T-helper 1 cell (primary cell): ENCODE data around the gene TPD52L2.
"Not testable (repeated sequence)": the region's sequence is repeated elsewhere in the genome, so short reads cannot be mapped to it uniquely, and the experiment has no call there.

ENCODE experiments used
- DNase-seq, 5 donors: peaks; one replicate each; pipeline ENCODE4 v3.0.0-alpha.2; 2012 to 2020

The TPD52L2 gene

DNA sequence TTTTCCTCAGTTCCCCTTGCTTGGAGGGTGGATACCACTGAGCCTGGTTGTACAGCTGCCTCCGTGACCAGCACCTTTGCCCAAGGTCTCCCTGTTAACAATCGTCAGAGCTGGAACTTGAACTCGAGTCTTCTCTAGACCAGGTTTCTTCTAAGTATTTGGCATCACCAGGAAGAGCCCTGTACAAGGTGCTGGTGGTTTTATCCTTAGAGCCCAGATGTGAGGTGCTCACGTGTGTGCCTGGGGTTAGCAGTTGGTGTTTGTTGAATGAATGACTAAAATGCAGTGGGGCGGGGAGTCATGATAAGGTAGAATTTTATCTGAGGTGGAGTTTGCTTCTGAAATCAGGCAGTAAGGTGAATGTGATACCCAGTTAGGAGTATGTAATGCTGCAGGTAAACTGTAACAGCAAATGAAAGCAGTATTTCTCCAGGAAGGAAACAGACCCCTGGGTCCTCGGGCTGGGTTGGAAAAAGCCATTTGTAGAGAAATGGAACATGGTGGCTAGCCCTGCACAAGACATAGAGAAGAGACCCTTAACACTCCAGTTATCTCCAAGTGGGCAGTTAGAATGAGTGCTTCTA, 33.0 kb downstream of the TPD52L2 start:
- no peak for DNase-seq

DNA sequence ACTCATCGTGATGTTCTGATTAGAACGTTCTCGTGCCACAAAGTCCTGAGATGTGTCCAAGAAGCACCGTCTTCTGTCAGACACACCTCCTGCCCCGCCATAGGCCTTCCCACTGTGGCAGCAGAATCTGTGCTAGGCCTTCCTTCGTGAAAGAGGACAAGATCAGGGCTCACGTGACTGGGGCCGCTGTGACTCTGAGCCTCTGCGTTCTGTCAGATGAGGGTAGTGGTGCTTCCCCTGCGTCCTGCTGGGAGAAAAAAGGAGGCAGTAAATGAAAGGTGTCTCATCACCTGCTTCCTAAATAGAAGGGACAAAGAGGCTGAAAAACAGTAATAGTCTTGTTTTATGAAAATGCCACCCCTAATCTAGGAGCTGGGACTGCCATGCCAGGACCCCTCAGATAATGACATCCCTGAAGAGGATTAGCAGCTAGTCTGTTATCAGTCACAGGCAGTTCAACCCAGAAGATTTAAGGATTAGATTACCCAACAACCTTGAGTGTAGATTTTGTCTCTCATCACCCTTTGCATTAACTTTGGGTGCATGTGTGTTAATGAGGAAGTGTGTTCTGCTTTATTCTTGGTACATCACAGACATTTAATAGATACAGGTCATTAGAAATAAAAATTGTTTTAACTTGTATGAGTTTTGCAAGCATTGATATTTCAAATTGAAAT, 34.0 kb downstream of the TPD52L2 start:
- no peak for DNase-seq

DNA sequence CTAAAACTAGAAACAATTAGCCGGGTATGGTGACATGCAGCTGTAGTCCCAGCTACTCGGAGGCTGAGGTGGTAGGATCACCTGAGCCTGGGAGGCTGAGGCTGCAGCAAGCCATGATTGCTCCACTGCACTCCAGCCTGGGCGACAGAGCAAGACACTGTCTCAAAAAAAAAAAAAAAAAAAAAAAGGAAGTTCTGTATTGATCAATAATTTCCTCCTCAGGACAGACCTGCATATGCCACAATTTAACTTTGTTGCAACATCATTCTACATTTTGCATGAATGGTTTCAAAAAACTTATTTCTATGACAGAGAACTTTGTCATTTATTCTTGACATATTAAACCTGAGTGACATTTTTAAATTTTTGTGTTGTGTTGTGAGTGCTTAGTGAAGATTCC, 35.3 kb downstream of the TPD52L2 start:
- no peak for DNase-seq

DNA sequence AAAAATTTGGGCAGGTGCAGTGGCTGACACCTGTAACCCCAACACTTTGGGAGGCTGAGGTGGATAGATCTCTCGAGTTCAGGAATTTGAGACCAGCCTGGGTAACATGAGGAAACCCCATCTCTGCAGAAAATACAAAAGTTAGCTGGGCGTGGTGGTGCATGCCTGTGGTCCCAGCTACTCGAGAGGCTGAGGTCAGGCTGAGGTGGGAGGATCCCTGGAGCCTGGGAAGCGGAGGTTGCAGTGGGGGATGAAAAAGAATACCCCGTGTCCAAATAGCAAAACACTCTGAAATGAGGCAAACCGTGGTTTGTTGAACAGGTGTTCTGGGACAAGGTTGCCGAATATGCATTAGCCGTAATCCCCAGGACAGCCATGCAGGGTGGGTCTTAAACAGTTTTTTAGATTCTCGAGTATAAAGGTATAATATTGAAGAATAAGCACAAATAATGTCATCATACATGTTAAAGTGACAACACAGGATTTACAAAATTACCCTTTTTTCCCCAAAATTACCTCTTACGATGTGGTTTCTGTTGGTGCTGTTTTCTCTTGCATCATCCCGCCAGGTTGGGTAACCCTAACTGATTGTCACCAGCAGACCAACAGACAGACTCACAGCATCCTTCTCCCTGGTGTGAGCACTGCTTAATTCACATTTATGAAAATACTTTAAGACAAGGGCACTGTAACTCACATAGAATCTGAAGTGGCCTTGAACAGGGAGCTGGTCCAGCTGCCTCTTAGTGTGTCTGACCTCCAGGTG, 38.9 kb downstream of the TPD52L2 start:
- DNase-seq, result peak in 1 of 5 donors; percentile 19

DNA sequence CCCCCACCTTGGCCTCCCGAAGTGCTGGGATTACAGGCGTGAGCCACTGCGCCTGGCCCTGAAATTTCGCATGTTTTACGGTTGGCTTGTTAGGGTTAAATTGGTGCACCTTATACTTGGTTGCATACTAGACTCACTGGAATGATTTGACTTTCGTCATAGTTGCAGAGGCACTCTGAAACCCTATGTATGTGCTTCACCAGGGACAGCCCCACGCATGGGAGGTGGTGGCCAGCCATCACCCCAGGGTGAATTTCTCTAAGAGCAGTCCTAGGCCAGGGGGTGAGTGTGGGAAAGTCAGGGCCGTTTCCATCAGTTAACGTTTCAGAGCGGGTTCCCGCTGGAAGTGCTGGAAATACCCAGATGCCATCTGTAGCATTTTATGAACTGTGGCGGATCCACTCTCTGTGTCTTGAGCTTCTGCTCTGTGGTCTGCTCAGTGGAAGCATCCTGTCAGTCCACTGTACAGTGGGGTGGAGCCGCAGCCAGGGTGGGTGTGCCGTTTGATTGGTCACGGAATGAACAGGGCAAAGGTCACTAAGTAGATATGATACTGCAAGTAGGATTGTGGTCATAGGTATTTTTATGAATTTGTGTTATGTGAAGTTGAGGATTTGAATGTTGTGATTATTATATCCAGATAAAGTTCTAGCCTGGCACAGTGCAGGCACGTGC, 43.1 kb downstream of the TPD52L2 start:
- no peak for DNase-seq

DNA sequence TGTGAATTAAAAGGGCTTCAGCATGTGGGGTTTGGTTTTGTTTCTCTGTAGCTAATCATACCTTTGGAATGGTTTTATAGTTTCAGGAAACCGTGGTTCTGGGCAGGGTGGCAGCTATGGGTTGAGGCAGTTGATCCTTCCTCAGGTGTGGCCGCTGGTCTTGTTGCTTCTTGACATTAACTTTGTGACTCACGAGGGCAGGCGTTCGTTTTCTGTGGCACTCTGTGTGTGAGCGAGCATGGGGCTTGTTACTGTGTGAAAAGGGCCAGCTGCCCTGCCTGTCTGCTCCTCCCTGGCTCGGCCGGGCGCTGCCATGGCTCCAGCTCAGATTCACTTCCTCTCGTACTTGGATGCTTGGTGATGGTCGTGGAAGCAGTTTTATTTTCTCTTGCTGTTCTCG, 46.1 kb downstream of the TPD52L2 start:
- DNase-seq, result no peak

DNA sequence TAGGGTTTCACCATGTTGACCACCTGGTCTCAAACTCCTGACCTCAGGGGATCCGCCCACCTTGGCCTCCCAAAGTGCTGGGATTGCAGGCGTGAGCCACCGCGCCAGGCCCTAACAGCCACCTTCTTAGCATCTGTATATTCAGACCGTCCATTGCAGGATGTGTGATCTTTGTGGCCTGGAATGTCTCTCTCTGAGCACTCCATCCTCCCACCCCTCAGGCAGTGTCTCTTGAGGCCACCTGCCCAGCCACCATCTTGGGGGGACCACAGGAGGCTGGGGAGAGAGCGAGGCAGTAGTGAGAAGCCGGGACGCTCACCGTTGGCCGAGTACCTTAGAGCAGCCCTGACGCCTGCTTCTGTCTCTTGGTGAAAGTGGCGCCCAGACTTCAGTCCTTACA, 48.7 kb downstream of the TPD52L2 start:
- DNase-seq, result no peak

DNA sequence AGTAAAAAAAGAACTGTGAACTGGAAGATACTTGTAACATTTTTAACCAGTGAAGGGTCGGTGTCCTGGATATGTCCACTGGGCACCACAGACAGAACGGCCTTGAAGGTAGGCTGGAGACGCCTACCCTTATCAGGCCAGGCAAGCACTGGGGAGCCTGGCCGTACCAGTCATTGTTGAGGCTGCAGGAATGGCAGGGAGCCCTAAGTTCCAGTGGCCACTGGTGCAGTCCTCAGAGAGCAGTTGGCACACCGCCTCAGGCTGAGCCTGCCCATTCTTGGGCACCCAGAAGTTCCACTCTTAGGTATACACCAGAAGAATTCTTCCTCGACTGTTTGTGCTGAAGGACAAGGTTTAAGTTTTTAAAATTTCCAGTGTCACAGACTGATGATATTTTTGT, 50.4 kb downstream of the TPD52L2 start:
- no peak for DNase-seq

DNA sequence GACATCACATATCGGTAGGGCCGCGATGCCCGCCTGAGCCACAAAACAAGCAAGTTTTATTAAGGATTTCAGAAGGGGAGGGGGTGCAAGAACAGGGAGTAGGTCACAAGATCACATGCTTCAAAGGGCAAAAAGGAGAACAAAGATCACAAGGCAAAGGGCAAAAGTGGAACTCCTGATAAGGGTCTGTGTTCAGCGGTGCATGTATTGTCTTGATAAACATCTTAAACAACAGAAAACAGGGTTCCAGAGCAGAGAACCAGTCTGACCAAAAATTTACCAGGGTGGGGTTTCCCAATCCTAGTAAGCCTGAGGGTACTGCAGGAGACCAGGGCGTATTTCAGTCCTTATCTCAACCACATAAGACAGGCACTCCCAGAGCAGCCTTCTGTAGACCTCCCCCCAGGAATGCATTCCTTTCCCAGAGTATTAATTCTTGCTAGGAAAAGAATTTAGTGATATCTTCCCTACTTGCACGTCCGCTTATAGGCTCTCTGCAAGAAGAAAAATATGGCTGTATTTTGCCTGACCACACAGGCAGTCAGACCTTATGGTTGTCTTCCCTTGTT, 51.4 kb downstream of the TPD52L2 start:
- DNase-seq, result not testable (repeated sequence)

DNA sequence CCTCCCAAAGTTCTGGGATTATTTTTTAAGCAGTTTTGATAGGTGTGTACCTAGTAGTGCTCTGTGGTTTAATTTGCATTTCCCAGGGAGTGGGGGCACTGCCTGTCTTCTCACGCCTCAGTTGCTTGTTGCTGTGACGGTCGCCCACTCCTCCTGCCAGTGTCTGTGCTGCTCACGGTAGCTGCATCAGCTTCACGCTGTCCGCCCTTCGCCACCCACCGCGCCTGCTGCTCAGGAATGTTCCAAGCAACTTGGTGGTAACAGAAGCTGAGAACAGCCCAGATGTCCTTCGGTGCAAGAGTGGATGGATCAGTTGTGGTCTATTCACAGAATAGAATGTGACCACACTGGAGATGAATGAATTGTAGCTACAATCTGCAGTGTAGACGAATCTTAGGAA, 52.7 kb downstream of the TPD52L2 start:
- DNase-seq, result no peak

DNA sequence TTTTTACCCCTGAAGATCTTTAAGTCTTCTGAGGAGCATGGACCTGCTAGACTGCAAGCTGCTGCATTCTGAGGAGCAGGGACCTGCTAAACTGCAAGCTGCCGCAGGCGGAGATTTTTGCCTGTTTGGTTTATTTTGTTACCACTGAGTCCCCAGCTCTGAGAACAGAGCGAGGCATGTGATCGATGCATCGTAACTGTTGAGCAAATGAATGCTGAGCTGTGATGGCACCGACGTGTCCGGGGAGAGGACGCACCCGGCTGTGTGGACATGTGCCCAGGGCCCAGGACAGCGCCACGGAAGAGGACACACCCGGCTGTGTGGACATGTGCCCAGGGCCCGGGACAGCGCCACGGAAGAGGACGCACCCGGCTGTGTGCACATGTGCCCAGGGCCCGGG, 54.1 kb downstream of the TPD52L2 start:
- DNase-seq, result no peak

DNA sequence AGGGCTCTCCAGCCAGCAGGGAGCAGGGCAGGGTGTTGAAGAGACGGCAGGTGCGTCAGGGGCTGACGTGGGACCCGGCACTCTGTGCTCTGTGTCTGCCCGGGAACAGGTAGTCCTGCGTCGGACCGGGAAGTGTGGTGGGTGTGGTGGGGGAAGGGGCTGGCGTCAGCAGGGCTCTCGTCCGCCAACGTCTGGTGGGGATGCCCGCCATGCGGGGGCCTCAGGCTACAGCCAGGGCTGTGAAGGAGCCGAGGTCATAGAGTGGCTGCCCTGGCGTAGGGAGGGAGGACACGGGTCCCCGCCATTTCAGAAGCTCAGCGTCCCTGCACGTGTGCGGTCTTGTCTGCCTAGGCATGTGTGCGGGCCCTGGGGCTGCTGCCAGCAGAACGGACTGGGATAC, 55.2 kb downstream of the TPD52L2 start:
- DNase-seq, result no peak

DNA sequence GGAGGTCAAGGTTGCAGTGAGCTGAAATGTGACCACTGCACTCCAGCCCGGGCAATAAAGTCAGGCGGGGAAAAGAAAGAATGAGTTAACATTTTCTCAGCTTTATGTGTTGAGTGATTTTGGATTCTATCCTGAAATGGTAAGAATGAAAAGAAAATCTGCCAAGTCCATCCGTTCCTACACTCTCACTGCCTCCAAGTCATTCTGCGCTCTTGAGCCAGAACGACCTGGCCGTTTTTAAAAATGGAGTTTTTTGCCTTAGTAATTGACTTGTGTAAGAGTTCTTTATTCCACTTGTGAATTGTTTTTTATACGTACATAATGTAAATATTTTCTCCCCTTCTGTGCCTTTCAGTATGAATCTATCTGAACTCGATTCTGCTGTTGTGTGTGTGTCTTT, 58.6 kb downstream of the TPD52L2 start:
- no peak for DNase-seq

DNA sequence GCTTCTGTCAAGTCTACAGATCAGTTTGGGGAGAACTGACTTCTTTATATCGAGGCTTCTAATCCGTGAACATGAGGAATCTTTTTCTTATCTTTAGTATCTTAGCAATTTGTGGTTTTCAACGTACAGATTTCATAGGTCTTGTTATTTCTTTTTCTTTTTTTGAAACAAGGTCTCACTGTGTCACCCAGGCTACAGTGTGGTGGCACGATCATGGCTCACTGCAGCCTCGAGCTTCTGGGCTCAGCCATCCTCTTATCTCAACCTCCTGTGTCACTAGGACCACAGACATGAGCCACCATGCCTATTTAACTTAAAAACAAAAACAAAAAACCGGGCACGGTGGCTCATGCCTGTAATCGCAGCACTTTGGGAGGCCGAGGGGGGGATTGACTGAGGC, 59.2 kb downstream of the TPD52L2 start:
- no peak for DNase-seq

DNA sequence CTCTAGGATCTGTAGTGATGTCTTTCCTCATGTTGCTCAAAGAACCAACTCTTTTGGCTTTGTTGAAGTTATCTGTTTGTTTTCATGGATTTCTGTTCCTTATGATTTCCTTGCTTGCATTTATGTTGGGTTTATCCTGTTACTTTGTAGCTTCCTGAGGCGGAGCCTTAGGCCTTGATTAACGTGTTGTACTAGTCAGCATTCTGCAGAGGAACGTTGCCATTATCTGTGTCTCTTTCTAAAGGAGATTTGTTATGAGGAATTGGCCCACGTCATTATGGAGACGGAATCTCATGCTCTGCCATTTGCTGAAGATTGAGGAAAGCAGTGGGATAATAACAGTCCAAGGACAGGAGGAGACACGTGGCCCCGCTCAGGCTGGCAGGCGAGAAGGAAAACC, 61.2 kb downstream of the TPD52L2 start:
- DNase-seq, result no peak

DNA sequence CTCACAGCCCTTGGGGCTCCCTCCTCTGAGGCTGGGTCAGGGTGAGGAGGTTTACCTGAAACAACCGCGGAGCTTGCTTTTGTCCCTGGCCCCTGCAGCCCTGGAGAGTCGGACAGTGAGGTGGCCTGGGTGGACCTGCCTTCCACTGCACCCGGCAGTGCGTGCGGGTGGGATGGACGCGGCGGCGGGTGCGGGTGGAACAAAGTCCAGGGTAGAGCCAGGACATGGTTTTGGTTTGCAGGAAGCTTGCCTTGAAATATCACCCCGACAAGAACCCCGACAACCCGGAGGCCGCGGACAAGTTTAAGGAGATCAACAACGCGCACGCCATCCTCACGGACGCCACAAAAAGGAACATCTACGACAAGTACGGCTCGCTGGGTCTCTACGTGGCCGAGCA, 64.0 kb downstream of the TPD52L2 start:
- no peak for DNase-seq

DNA sequence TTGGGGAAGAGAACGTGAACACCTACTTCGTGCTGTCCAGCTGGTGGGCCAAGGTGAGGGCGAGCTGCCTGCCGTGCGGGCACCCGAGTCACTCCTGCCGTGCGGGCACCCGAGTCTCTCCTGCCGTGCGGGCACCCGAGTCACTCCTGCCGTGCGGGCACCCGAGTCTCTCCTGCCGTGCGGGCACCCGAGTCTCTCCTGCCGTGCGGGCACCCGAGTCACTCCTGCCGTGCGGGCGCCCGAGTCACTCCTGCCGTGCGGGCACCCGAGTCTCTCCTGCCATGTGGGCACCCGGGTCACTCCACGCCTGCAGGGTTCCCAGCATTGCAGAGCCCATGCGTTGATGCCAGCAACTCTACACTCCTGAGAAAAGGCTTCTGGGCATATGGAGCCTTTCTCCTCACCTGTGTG, 64.4 kb downstream of the TPD52L2 start:
- DNase-seq, result not testable (repeated sequence)

DNA sequence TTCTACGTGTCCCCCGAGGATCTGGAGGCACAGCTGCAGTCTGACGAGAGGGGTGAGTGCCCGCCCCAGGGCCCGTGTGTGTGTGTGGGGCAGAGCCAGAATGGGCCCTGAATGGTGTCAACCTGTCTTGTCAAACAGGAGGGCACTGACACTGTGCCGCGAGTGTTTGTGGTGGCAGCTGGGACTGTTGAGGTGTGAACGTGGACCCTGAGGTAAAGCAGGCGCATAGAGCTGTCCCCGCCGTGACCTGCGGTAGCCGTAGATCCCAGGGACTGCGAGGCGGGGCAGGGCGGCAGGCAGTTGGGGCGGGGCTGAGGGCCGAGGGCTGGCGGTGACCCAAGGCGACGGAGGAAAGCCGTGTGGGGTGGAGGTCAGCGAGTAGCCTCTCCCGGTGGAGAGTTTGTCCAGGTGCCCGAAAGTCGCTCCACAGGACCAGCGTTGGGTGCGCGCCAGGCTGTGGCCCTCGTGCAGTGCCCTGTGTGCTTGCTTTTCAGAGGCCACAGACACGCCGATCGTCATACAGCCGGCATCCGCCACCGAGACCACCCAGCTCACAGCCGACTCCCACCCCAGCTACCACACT, 66.0 kb downstream of the TPD52L2 start:
- DNase-seq, result no peak

DNA sequence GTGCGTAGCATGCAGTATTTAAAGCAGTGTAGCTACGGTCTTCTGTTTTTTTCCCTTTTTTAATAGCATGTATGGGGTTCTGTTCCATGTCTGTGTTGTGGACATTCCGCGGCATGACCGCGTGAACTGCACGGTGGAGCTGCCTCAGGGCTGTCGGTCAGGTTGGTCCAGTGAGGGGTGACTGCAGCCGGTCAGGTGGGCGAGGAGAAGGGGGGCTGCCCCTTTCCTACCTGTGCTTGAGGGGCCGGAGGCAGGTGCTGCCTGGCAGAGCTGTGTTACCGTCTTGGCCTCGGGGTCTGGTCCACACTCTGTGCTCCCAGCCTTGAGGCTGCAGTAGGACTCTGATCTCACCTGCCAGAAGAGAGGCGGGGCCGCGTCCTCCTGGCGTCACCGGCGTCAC, 66.7 kb downstream of the TPD52L2 start:
- DNase-seq, result no peak

DNA sequence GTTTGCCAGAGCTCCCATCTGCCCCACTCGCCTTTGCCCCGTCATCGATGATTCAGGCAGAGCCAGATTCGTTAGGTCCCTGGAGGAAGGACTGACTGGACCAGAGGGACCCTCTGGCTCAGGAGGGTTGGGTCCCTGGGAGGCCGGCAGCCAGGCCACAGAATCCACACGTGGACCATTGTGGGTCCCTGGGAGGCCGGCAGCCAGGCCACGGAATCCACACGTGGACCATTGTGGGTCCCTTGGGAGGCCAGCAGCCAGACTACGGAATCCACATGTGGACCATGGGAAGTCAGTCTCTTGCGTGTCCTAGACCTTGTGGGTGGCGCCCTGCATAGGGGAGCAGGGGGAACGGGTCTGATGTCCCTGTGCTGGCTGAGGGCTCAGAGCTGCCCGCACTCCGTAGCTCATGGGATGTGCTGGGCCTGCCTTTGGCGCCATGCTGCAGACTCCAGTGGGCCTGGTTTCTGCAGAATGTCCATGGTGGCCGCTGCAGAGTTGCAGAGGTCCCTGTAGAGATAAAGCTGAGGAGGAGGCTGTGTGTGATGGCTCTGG, 67.6 kb downstream of the TPD52L2 start:
- no peak for DNase-seq

DNA sequence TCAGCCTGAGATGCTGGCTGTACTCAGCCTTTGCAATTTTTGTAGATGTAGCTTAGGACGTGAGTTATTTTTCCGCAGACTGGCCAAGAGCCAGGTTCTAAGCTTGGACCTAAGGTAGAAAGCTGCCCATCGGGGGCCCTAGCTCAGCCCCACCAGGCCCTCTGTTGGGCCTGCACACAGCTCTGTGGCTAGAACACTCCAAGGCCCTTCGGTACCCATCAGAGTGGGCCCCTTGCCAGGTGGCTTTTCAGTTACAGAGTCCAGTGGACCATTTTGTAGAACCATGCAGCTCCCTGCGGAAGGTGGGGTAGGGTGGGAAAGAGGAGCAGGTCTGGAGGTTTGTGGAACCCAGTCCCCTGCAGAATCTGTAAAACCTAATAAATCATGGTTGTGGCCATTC, 68.6 kb downstream of the TPD52L2 start:
- DNase-seq, result no peak

DNA sequence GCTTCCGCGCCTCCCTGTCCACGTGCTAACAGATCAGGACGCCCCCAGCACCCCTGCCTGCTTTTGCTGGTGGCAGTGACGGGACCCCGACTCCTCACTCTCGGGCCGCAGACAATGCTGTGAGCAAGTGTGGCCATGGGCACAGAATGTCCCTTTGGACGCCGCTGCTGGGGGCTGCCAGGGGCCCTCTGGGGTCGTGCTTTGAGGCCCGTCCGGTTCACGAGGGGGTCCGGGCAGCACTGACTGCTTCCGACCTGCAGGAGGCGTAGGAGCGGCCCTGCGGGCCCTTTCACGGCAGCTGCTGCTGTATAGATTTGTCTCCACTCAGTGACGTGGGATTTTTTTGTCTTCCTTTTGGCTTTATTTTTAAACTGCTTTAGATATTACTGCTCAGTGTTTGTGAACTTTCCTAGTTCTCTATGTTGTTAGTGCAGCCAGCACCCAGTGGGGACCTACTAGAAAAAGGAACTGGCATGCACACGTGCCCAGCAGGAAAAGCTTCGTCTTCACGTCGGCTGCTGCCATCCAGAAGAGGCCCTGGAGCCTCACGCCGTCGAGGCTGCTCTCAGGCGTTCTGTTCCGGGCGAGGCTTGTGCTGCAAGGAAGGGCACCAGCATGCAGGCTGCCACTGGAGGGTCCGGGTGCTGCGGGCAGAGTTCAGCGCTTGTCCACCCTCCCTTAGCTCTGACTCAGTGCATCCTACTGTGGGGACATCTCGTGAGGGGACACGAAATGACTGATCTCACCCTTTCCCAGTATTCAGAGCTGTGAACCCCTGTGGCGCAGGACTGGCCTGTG, 69.4 kb downstream of the TPD52L2 start:
- DNase-seq, result no peak
